Measurements from ENCODE around the gene GMDS.

GMDS gene

DNA sequence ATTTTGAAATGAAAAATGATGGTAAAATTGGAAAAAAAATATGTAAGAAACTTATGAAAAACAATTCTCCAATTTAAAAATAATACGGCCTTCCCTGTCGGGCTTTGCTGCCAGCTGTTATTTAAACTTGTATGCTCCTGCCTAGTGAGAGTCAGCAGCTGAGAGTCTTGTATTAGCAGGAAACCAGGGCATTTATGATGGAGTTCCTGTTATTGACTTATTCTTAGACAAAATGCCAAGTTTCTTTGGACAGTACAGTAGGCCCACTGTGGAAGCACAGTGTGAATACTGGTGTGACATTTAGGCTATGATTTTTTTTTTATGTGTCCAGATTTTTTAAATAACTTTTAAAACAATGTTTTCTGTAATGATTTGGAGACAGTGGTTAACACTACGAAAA is 42.1 kb downstream of the GMDS start:
- DNase-seq, result no peak

DNA sequence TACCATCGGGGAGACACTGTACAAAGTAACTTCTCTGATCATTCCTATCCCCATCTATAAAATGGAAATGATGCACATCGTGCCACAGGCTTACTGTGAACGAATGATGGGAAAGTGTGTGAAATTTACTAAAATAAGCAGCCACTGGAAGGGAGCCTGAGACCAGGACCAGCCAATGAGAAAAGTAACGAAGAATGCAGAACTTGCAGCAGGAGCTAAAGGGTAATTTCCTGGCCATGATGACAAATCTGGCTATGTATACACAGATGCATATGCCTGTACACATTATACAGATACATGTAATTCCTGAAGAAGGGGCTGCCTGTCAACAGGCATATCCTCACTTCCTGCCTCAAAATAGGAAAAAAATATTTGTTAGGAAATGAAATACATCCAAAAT is 47.4 kb downstream of the GMDS start:
- no peak for DNase-seq

DNA sequence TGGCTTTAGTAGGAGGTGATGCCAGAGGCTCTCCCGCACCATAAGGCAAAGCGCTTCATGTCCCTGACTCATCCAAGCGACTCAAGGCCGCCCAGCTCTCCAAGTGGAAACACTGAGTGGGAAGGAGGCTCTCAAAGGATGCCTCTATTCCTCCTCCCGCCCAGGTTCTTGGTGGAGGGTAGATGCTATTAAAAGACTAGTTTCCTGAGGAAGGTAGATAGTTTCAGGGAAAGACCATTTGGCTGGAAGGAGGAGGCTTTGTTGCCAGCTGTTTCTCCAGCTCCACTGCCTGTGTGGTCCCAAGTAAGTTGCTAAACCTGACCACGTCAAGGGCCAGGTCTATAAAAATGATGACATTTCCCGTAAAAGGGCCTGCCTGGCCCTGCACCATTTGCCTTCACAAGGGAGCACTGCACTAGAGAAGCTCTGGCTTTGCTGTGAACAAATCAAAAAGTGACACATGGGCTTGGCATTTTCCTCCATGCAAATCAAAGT is 48.2 kb downstream of the GMDS start:
- no peak for DNase-seq

DNA sequence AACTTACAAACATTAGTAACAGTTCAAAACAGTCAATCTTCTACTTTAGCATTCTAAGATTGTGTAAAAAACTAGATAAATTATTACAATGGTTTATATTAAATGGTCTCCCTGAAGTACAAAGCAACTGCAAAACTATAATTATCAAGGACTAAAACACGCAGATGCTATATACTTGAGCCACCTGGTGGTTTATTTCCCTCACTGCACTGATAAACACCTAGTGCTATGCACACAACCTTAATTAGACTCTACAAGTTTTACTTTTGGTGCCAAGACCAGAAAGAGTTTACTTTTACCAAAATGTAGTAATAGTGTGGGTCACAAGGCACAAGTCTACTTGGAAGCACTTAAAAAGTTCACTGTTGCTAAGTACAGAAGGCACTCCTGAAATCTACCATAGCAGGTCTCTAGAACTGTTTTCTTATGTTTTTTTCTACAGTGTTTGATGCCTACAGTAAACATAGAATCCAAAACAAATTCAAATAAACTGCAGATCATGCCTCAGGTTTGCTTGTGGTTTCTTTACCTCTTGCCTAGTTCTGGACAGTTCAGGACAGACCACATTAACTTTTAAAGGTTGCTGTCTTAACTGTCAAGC is 49.2 kb downstream of the GMDS start:
- peak; percentile 53 for DNase-seq

DNA sequence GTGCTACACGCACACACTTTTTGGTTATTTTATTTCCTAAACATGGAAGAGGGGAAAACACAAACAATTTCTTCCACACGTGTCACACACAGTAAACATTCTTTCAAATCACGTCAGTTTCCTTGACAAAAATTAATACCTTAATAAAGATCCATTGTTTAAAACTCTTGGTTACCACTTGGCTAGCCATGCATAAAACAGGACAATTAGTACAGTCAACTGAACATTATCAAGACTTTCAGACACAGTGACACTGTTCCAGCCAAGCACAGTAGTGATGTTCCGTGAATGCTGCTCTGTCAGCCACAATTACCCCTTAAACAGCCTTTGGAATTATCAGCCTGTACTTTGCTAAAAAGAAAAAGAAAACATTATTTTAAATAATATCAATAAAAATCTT is 50.8 kb downstream of the GMDS start:
- DNase-seq, result peak; percentile 20

DNA sequence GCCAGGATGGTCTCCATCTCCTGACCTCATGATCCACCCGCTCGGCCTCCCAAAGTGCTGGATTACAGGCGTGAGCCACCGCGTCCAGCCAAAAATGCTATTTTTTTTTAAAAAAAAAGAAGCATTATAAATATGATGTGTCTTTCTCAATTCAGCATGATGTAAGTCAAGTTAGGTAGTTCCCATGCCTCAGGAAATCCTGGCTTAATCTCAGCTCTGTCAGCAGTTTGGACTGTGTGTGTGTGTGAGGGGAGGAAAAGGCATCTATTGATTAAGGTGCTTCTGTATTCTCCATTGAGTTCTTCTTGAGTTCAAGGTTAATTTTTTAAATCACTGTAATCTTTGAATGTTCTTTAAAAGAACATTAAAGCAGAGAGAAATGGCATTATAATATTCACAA is 51.5 kb downstream of the GMDS start:
- DNase-seq, result no peak

DNA sequence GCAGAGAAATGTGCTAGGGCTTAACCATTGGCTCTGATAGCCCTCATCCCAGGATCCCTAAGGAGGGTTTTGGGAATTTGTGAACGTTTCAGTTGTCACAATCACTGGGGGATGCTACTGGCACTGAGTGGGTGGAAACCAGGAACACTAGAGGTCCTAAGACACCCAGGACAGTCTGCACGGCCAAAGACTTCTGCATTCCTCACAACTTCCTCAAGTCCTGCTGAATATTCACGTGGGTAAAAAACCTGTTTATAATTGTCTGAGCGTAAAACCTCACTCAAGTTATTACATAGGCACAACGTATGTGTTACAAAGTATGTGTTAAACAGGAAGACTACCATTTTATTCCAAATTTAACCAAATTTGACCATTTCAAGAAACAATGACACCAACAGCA is 52.4 kb downstream of the GMDS start:
- DNase-seq, result no peak

DNA sequence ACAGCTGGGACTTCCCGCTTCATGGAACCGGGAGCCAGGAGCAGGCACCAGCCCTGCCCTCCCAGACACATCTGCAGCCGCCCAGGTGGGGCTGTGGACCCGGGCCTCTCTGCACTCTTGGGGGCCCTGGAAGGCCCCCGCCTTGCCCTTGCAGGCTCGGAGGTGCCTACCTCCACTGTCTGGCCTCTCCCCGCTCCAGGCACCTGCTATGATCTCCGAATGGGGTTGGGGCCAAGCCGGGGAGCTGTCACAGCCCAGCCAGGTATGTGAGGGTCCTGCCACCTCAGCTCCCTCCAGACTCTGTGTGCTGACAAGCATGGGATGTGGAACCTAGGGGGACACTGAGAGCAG is 54.0 kb downstream of the GMDS start:
- no peak for DNase-seq

DNA sequence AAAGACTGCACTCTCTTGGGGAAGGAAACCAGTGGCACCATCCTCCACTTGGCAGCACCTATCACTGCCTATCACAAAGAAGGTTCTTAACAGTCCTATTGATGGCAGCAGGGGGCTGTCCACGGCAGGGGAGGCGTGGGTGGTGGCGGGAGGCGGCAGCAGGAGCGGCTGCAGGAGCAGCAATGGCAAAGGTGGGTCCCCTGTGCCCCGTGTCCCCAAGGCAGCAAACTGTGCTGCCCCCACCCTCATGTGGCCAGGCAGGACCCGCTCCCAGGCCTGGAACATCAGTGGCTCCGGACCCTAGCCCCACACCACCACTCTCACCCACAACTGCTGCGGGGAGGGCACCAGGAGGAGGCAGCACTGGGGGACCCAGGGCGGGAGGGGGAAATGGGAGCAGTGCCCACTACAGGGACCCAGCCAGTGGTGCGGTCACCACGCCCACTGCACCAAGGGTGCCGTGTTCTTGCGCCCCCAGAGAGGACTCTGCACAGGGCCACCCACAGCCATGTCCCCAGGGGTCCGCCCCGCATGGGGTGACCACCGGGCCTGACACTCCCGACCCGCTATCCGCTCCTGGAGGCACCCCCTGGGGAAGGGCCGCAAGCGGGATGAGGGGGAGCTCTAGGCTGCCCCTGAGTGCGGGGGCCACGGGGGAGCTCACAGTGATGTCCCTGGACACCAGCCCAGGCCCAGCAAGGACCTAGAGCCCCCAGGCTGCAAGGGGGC is 54.6 kb downstream of the GMDS start:
- DNase-seq, result no peak

DNA sequence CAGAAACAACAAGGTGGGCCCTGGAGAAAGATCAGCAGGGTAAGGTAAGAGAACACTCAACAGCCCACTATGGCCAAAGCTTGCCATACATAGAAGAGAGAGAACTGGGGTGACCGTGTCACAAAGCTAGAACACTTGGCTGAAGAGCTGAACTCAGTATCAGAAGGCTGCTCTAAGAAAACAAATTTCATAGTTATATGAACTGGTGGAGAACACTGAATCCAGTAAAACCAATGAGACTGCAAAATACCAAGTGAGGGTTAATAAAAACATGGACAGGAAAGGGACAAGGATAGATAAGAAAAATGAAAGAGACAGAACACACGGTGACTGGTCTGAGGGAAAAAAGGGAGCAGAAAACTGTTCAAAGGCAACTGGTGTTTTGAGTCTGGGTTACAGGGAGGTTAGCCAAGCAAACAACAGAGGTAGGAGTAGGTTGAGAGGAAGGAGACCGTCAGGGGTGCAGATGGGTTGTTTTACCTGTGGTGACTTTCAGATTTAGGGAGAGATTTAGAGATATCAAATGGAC is 56.5 kb downstream of the GMDS start:
- DNase-seq, result no peak

DNA sequence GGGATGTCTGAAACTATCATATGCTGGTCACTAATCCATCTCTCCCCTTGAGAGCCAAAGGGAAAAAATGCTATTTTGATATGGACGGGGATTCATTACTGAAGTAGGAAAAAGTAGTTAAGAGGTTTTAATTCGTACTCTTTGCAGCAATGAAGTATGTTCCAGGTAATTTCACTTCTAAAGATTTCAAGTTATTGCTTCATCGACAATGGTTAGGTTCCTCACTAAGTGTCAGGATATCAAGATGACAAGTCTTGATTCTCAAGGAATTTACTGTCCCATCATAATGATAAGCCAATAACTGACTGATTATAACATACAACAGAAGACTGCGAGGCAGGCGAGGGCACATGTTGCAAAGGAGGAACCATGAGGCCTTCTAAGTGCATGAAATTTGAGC is 57.0 kb downstream of the GMDS start:
- DNase-seq, result no peak

DNA sequence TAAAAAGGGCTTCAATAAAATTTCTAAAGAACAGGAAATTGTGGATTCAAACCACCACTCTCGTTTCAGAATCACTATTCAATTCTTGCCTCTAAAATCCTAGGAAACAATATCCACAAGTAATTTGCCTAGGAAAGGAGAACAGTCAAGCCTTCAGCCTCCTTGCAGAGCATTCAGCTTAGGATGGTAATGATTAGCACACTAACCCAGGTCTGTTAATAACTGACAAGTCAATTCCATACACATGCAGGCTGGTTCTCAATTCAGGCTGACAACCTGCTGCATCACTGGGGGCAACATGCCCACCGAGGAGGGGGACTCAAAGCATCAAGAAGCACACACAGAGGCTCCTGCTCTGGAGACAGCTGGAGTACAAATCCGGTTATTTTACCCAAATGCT is 57.6 kb downstream of the GMDS start:
- no peak for DNase-seq

DNA sequence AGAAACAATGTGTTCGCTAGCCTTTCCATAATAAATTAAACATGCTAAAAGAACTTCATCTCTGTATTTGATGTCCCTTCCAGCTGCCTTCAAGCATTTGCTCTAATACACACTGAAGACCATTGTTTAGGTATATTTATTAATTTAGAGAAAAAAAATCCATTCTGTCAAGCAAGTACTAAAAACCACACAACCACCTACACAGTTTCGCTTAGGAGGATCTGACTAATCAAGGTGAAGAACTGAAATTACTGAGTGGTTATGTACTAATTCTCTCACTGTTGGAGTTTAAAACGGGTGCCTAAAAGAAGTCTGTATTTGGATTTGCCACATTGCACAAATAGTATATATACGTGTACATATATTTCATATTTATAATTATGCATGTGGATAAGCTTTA is 58.9 kb downstream of the GMDS start:
- DNase-seq, result no peak

DNA sequence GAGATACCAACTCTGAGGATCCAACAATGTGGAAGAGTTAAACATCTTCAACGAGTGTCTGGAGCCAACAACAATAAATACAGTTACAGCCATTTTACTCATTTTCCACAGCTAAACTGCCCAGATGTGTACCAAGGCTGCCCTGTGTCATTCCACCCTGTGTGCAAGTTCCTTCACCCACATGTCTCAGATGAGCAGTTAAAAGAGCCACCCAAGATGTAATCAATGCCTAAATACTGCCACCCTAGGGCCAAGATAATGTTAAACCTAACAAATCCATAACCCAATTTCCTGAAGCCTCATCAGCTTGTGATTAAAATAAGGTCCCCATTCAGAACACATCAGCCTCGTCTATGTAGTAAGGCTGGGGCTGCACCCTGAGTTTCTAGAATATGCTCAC is 59.9 kb downstream of the GMDS start:
- no peak for DNase-seq

DNA sequence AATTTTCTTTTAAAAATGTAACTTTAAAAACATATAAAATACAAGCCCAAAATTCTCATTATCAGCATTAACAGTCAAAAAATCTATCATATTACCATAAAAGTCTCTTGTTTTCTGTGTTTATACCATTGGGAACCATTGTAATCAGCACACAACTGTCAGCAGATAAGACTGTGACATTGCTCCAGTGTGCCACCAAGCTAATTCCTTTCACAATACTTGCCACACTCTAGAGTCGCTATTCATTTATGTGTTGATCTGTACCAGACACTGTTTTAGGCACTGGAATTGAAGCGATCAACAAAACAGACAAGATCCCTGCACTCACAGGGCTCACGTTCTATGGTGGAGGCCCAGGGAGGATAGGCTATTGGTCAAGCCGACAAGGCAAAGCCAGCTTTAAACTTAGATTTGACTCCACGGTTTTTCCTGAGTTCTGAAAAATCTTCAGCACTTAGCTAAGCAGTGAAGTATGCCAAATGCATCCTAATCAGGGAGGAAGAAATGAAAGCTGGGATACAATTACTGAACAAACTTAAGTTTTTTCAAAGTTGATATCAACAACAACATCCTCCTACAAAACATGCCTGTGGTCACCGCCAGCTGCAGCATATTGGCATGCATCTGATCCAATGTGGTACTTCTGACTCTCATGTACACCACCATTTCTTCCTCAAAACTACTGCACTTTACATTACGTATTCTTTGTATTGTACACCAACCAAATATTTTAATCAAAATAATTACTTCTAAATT is 60.5 kb downstream of the GMDS start:
- no peak for DNase-seq

DNA sequence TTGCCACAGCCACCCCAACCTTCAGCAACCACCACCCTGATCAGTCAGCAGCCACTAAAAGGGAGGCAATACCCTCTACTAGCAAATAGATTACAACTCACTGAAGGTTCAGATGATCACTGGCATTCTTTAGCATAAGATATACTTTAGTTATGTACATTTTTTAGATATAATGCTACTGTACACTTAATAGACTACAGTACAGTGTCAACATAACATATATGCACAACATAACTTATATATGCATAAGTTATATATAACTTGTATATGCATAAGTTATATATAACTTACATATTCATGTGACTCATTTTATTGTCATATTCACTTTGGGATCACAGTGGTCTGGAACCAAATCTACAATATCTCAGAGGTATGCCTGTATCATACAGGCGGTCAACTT is 61.7 kb downstream of the GMDS start:
- DNase-seq, result no peak

DNA sequence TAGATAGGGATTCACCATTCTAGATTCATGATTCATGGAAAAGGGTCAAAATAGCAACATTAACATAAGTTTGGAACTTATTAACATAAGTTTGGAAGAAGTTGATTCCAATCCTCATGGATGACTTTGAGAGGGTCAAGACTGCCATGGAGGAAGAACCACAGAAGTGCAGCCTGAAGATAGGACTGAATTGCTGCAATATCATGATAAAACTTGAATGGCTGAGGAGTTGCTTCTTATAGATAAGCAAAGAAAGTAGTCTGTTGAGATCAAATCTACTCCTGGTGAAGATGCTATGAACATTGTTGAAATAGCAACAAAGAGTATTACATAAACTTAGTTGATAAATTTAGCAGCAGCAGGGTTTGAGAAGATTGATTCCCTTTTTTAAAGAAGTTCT is 62.2 kb downstream of the GMDS start:
- no peak for DNase-seq

DNA sequence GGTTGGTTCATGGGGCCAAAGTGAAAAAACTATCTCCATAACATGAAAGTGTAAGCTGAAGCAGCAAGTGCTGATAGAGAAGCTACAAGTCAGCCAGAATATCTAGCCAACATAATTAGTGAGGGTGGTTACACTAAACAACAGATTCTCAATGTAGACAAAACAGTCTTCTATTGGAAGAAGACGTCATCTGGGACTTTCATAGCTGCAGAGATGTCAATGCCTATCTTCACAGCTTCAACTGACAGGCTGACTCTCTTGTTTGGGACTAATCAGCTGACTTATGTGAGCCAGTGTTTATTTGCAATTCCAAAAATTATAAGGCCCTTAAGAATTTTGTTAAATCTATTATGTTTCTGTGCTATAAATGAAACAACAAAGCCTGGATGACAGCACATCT is 63.2 kb downstream of the GMDS start:
- DNase-seq, result no peak

DNA sequence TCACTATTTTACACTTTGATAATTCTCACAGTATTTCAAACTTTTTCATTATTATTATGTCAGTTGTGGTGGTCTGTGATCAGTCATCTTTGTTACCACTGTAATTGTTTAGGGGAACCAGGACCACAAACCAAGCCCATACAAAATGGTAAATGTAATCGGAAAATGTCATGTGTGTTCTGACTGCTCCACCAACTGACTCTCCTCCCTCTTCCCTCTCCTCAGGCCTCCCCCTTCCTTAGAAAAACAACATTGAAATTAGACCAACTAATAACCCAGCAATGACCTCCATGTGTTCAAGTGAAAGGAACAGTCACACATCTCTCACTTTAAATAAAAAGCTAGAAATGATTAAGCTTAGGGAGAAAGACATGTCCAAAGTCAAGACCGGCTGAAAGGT is 63.8 kb downstream of the GMDS start:
- DNase-seq, result no peak

DNA sequence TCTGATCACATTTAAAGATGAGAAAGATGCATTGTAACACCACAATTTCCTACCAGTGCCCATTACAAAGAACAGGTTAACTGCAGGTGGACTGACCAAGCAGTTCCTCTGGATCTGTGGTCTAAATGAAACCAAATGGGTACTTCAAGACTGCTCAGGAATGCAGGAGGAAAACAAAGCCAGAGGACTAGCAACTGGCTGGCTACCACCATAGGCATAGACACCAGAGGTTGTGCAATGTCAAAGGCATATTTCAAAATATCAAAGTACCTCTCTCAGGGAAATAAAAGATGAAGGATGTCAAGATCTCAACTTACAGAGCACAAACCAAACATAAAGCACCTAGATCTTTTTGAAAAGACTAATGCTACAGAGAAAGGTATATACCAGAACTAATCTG is 65.5 kb downstream of the GMDS start:
- no peak for DNase-seq

DNA sequence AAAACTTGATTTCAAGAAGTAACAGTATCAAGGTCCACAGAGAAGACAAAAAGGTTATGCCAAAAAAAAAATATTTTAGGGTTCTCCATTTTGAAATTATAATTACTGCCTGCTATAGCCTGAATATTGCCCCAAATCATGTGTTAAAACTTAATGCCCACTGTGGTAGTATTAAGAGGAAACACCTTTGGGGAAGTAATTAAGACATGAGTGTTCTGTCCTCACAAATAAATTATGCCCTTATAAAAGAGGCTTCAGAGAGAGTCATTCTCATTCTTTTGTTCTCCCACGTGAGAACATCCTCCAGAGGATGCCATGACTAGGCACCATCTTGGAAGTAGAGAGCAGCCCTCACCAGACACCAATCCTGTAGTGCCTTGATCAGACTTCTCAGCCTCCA is 66.2 kb downstream of the GMDS start:
- no peak for DNase-seq

DNA sequence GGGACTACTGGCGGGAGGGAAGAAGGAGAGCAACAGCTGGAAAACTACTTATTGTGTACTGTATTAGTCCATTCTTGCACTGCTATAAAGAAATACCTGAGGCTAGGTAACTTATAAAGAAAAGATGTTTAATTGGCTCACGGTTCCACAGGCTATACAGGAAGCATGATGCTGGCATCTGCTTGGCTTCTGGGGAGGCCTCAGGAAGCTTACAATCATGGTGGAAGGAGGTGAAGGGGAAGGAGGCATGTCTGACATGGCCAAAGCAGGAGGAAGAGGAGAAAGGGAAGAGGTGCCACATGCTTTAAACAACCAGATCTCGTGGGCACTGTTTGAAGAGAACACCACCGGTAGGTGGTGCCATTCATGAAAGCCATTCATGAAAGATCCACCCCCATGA is 67.3 kb downstream of the GMDS start:
- DNase-seq, result no peak

DNA sequence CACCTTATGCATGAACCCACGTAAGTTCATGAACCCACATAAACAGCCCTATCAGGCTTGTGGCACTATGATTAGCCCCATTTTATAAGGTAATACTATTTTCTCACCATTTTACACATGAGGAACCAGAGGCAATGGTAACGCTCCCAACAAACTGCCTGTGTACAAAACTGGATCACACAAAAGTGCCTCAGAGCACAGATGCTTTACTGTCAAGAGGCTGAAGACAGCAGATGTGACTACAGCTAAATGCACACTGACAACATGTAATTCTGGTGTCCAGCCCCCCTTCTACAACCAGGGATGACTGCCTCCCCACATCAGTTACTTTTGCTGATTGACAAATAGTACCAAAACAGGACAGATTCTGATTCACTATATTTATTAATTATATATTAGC is 69.6 kb downstream of the GMDS start:
- peak; percentile 45 for DNase-seq

All from NCI-H2171 treated with DMSO at 0.1 percent for 48 hours (cell line).